Sigmoid colon (tissue), 7 donors: Measurements from ENCODE around the gene CNOT10. TPM values are rescaled to one million over a fixed set of nuclear protein-coding genes. Genes with fewer than 3 reads are reported as not detected.

ENCODE experiments used
- DNase-seq: peaks from one replicate; pipeline ENCODE4 v3.0.0-alpha.2; 2019
- H3K27ac ChIP-seq, 4 donors: fragments of 200-600 bp; sonication (generic); one replicate each; pipeline ENCODE4 v1.5.1; 2016 to 2019; ENCODE audit warnings: mild to moderate bottlenecking in 1 of 4
- H3K27me3 ChIP-seq, 3 donors: fragments of 200-600 bp; sonication (generic); one replicate each; pipeline ENCODE4 v1.5.1; 2019; ENCODE audit warnings: mild to moderate bottlenecking in 1 of 3
- H3K36me3 ChIP-seq, 4 donors: fragments of 200-600 bp; sonication (generic); one replicate each; pipeline ENCODE4 v1.5.1; 2016 to 2019
- H3K4me1 ChIP-seq, 4 donors: fragments of 200-600 bp; sonication (generic); one replicate each; pipeline ENCODE4 v1.5.1; 2017 to 2019
- H3K4me3 ChIP-seq, 4 donors: fragments of 200-600 bp; sonication (generic); one replicate each; pipeline ENCODE4 v1.5.1; 2017 to 2019; ENCODE audit warnings: mild to moderate bottlenecking in 2 of 4, moderate library complexity in 1 of 4
- H3K9me3 ChIP-seq, 4 donors: fragments of 200-600 bp in 3 of 4; sonication (generic) in 3 of 4; one replicate each; pipeline versions ENCODE4 v1.5.1 to v1.6.1; 2013 to 2019
- EP300 ChIP-seq, 4 donors: sonication (generic); formaldehyde crosslinking; IDR thresholded peaks; one replicate each; pipeline ENCODE4 v1.6.1; 2017; ENCODE audit warnings: antibody characterized with exemption in 4 of 4
- POLR2A ChIP-seq, 2 donors: fragments of 450-650 bp; IDR thresholded peaks; one replicate each; pipeline ENCODE4 v1.6.1; 2016; ENCODE audit warnings: antibody characterized with exemption in 2 of 2, mild to moderate bottlenecking in 2 of 2, moderate library complexity in 2 of 2
- POLR2AphosphoS5 ChIP-seq, 4 donors: sonication (generic); formaldehyde crosslinking; IDR thresholded peaks; one replicate each; pipeline ENCODE4 v1.6.1; 2017; ENCODE audit warnings: antibody characterized with exemption in 4 of 4
- WGBS, 2 donors: extraction: QIAGEN DNeasy Blood & Tissue Kit; methylation state at CpG; one replicate each; pipeline ENCODE4 v1.1.7; 2013; 5-methylcytosine and 5-hydroxymethylcytosine counted together
- intact Hi-C: fragments of 100-400 bp; cut with DNase I; formaldehyde crosslinking; loops from one replicate; pipeline ENCODE4 v1.15.1; 2023
- polyA plus RNA-seq, 3 donors: library from polyadenylated mRNA; stranded (reverse); fragments of 200-250 nt; gene quantifications; one replicate each; pipeline ENCODE4 v1.2.3, GENCODE V29; 2013
- total RNA-seq, 4 donors: library from RNA; depleted of rRNA; stranded (reverse); fragments of >200 nt; gene quantifications; one replicate each; pipeline ENCODE4 v1.1.0, GENCODE V29; 2016
- TF ChIP-seq, protein P1 (sequence below), 4 experiments: fragments of 450-650 bp in 3 of 4; fragments of 200-600 bp in 1 of 4; IDR thresholded peaks; one replicate each; pipeline ENCODE4 v1.5.1; 2016 to 2019; ENCODE audit warnings: antibody characterized with exemption in 4 of 4, mild to moderate bottlenecking in 3 of 4, moderate library complexity in 2 of 4
- donor health status: healthy with polysubstance abuse.
- donor health status: Bipolar disorder and iron deficiency.
- donor health status: healthy.

The CNOT10 gene
- total and polyA plus RNA-seq, 7 donors, result 7.2 to 33.5 (median 18.6) TPM

DNA sequence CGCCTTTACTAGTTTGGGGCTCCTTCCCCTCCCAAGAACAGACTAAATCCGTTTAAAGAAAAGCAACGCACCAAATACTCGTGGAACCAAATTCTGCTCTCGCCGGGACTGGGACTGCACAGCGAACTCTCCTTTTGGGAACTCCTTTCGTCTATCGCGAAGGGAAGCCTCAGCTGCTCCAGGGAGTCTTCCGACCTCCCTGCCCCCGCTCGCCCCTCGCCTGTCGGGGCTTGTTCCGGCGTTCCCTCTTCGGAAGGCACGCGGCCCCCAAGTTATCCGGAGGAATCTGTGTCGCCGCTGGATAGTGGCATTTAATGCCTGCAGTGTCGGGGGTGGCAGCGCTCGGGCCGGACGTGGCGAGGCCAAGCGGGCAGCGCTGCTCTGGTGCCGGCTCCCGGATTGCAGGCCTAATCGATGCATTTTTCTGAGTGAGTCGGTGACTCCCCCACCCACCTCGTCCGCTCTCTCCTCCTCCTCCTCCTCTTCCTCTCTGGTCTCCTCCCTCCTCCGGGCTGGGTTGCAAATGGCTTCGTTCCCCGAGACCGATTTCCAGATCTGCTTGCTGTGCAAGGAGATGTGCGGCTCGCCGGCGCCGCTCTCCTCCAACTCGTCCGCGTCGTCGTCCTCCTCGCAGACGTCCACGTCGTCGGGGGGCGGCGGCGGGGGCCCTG, 132.7 kb downstream of the CNOT10 start, which contains the start of gene TRIM71:
TSS of gene TRIM71 (plus strand) at position 440 of the 671 bp plus-strand sequence. CDS start at position 524, 84 bp downstream.
- no peaks in the 10 kb centered on the region for H3K9me3 ChIP-seq
- peak within 1 kb of the TSS in 3 of 4 donors; percentile 30 to 50 (median 42) for H3K4me3 ChIP-seq
- intact Hi-C loops, result no loop called here
- no peak for DNase-seq
- peaks cover 54 to 70% (median 65%) of the 10 kb centered on the region in 3 donors for H3K27me3 ChIP-seq
- 1 to 5% methylated on average over 59 of the region's 59 CpGs for WGBS, 2 donors
- no peak within 1 kb of the TSS for H3K27ac ChIP-seq
- no peak for TF ChIP-seq POLR2AphosphoS5 (IDR thresholded peaks at IDR 0.05)
- TF ChIP-seq, protein P1, sequence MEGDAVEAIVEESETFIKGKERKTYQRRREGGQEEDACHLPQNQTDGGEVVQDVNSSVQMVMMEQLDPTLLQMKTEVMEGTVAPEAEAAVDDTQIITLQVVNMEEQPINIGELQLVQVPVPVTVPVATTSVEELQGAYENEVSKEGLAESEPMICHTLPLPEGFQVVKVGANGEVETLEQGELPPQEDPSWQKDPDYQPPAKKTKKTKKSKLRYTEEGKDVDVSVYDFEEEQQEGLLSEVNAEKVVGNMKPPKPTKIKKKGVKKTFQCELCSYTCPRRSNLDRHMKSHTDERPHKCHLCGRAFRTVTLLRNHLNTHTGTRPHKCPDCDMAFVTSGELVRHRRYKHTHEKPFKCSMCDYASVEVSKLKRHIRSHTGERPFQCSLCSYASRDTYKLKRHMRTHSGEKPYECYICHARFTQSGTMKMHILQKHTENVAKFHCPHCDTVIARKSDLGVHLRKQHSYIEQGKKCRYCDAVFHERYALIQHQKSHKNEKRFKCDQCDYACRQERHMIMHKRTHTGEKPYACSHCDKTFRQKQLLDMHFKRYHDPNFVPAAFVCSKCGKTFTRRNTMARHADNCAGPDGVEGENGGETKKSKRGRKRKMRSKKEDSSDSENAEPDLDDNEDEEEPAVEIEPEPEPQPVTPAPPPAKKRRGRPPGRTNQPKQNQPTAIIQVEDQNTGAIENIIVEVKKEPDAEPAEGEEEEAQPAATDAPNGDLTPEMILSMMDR (IDR thresholded peaks at IDR 0.05), result no peak
- no peak for TF ChIP-seq EP300 (IDR thresholded peaks at IDR 0.05)
- TF ChIP-seq POLR2A (IDR thresholded peaks at IDR 0.05), result no peak
- peaks cover 0 to 28% (median 26%) of the 10 kb centered on the region in 4 donors for H3K4me1 ChIP-seq
- H3K36me3 ChIP-seq, result no peaks in the 10 kb centered on the region

DNA sequence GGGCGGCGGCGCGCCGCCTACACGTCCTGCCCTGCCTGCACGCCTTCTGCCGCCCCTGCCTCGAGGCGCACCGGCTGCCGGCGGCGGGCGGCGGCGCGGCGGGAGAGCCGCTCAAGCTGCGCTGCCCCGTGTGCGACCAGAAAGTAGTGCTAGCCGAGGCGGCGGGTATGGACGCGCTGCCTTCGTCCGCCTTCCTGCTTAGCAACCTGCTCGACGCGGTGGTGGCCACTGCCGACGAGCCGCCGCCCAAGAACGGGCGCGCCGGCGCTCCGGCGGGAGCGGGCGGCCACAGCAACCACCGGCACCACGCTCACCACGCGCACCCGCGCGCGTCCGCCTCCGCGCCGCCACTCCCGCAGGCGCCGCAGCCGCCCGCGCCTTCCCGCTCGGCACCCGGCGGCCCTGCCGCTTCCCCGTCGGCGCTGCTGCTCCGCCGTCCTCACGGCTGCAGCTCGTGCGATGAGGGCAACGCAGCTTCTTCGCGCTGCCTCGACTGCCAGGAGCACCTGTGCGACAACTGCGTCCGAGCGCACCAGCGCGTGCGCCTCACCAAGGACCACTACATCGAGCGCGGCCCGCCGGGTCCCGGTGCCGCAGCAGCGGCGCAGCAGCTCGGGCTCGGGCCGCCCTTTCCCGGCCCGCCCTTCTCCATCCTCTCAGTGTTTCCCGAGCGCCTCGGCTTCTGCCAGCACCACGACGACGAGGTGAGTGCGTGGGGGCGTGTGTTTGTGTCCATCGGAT, 133.4 kb downstream of the CNOT10 start:
- Histone ChIP-seq H3K27me3 (peaks cover 54 to 76% (median 65%) of the 10 kb centered on the region in 3 donors), H3K9me3 (no peaks in the 10 kb centered on the region), H3K4me3 (peak overlapping the region in 3 of 4 donors; percentile 7 to 50 (median 42)), H3K27ac (no peak overlapping the region), H3K4me1 (peaks cover 0 to 28% (median 26%) of the 10 kb centered on the region in 4 donors), H3K36me3 (no peaks in the 10 kb centered on the region)
- WGBS, 2 donors, result 2% methylated on average over 111 of the region's 111 CpGs
- intact Hi-C loops, result no loop called here
- DNase-seq, result no peak
- no peak for TF ChIP-seq POLR2A (IDR thresholded peaks at IDR 0.05)
- TF ChIP-seq, protein P1 (IDR thresholded peaks at IDR 0.05), result no peak
- TF ChIP-seq POLR2AphosphoS5 (IDR thresholded peaks at IDR 0.05), result no peak
- no peak for TF ChIP-seq EP300 (IDR thresholded peaks at IDR 0.05)

DNA sequence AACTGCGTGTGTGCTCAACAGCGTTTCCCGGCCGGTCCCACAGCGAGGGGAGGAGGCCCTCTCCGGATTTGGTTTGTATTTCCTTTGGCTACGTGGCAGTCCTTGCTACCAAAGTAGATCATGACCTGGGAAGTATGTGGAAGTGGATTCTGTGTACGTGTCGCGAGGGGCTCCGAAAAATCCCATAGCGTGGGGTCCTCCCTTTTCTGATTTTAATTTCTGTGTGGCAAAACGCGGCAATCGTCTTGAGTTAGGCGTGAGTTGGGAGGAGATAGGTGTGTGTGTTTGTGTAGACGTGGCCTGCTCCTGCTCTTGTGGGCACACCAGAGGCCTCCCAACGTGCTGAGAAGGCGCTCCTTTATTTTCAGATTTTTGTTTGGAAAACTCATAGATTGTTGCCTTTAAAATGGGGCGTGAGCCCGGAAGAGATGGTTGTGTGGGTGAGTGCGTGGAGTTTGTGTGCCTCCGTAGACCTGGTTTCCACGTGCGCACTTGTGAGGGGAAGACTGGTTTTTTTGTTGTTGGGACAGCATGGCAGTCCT, 134.1 kb downstream of the CNOT10 start:
- Histone ChIP-seq H3K36me3 (no peaks in the 10 kb centered on the region), H3K4me3 (no peak overlapping the region), H3K9me3 (no peaks in the 10 kb centered on the region), H3K4me1 (peaks cover 0 to 28% (median 26%) of the 10 kb centered on the region in 4 donors), H3K27ac (no peak overlapping the region), H3K27me3 (peaks cover 54 to 82% (median 65%) of the 10 kb centered on the region in 3 donors)
- intact Hi-C loops, result no loop called here
- TF ChIP-seq, protein P1 (IDR thresholded peaks at IDR 0.05), result no peak
- no peak for DNase-seq
- WGBS, 2 donors, result 31 to 44% methylated on average over 25 of the region's 25 CpGs

DNA sequence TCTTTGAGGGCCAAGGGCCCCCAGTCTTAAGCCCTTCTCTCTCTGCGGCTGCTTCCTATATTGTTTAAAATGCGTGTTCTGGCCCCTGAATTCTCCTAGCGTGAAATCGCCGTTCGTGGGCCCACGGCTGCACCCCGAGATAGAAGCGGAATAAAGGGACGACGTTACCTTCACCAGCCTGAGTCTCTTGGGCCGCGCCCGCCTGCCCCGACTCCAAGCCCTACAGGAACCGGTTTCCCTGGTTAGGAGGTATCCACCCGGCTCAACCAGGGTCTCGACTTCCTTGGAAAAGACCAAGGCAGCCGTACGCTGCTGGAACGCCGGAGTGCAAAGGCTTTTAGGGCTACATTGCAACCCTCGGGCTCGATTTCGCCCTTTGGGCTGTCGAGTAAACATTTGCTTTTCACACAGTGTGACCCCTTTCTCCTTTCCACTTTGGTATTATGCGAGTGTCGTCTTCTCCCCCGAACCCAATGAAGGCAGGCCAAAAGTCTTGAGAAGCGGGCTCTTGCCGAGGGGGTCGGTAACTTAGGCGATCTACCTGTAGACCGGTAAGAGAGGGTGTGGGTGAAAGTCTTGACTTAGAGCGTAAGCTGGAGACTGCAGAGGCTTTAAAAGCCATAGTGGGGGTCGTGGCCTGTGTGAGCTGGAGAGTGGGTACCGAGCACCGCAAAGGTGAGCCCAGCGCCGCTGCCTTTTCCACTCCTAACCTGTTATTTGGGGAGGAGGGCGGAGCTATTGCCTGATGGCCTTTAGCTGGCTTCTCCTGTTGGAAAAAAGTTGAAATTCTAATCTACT, 134.8 kb downstream of the CNOT10 start:
- Histone ChIP-seq H3K4me3 (no peak overlapping the region), H3K4me1 (peaks cover 0 to 28% (median 26%) of the 10 kb centered on the region in 4 donors), H3K9me3 (no peaks in the 10 kb centered on the region), H3K27ac (no peak overlapping the region), H3K36me3 (no peaks in the 10 kb centered on the region), H3K27me3 (peaks cover 54 to 87% (median 65%) of the 10 kb centered on the region in 3 donors)
- no peak for DNase-seq
- WGBS, 2 donors, result 39 to 67% methylated on average over 41 of the region's 41 CpGs
- intact Hi-C loops, result no loop called here
- TF ChIP-seq, protein P1 (IDR thresholded peaks at IDR 0.05), result no peak
- no peak for TF ChIP-seq EP300 (IDR thresholded peaks at IDR 0.05)
- TF ChIP-seq POLR2AphosphoS5 (IDR thresholded peaks at IDR 0.05), result no peak
- no peak for TF ChIP-seq POLR2A (IDR thresholded peaks at IDR 0.05)
